Neural progenitor cell (in vitro differentiated cells): ENCODE measurements around the gene SPRTN.

Experiments
- CTCF ChIP-seq: fragments of 200-600 bp; sonication (generic); IDR thresholded peaks from 2 replicates; pipeline ENCODE4 v1.5.1; 2017; ENCODE audit warnings: antibody characterized with exemption, mild to moderate bottlenecking
- EZH2 ChIP-seq: fragments of 200-600 bp; sonication (generic); IDR thresholded peaks from 2 replicates; pipeline ENCODE4 v1.6.1; 2017; ENCODE audit warnings: antibody characterized with exemption, mild to moderate bottlenecking, moderate library complexity

DNA sequence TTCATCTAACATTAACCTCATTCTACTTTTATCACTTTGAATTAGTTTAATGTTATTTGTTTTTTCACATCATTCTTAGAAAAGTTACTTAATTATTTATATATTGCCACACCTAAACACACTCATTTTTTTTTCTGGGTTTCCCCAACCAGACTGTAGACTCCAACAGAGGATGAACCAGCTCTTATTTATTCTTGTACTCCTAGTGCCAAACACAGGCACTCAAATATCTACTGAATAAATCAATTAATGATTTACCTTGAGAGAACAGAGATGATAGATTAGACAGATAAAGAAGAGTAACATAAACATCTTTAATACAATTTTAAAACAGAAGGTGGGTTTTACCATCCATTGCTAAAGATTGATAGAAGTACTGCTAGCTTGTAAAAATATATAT lies 48.4 kb downstream of the SPRTN start:
- no peak for TF ChIP-seq CTCF
- no peak for TF ChIP-seq EZH2
